SU-DHL-6 (cell line): ENCODE results near the gene SUGCT.

Source experiments
- H2AFZ ChIP-seq: fragments of 200-600 bp; sonication (generic); 2 replicates; pipeline ENCODE4 v1.6.1; 2014; ENCODE audit warnings: low read depth, mild to moderate bottlenecking, moderate library complexity, mixed read lengths, antibody characterized with exemption, low read length; ENCODE audit not compliant: severe bottlenecking
- H3F3A ChIP-seq: fragments of 200-600 bp; shearing (Covaris generic); 2 replicates; pipeline ENCODE4 v1.6.0; 2016; ENCODE audit warnings: antibody characterized with exemption, mild to moderate bottlenecking; ENCODE audit not compliant: insufficient read depth
- H3K27ac ChIP-seq: fragments of 200-600 bp; sonication (generic); 2 replicates; pipeline ENCODE4 v1.5.1; 2016; ENCODE audit warnings: low read depth, mild to moderate bottlenecking, low read length, moderate library complexity, mixed read lengths
- H3K27me3 ChIP-seq: fragments of 200-600 bp; sonication (generic), shearing (Covaris generic); 2 replicates; pipeline ENCODE4 v1.6.0; 2014; ENCODE audit warnings: mild to moderate bottlenecking, low read length
- H3K36me3 ChIP-seq: fragments of 200-600 bp; sonication (generic); 2 replicates; pipeline ENCODE4 v1.6.1; 2014; ENCODE audit warnings: mild to moderate bottlenecking, low read length, mixed read lengths
- H3K4me2 ChIP-seq: fragments of 300-600, 200-600 bp; shearing (Covaris generic), sonication (generic); 2 replicates; pipeline ENCODE4 v1.6.0; 2014; ENCODE audit warnings: low read length, low read depth, mild to moderate bottlenecking; ENCODE audit not compliant: poor library complexity, severe bottlenecking
- H3K4me3 ChIP-seq: fragments of 200-600 bp; sonication (generic); 2 replicates; pipeline ENCODE4 v1.5.1; 2014; ENCODE audit warnings: antibody characterized with exemption, low read length, mild to moderate bottlenecking, mixed read lengths; ENCODE audit not compliant: insufficient read depth, poor library complexity, severe bottlenecking
- H3K79me2 ChIP-seq: fragments of 200-600 bp; sonication (generic); 2 replicates; pipeline ENCODE4 v1.6.1; 2014; ENCODE audit warnings: mild to moderate bottlenecking, low read length, moderate library complexity; ENCODE audit not compliant: insufficient read depth
- H3K9ac ChIP-seq: fragments of 200-600 bp; sonication (generic); 2 replicates; pipeline ENCODE4 v1.7.0; 2014; ENCODE audit warnings: mild to moderate bottlenecking, low read length
- H3K9me2 ChIP-seq: fragments of 200-600 bp; sonication (generic); replicated peaks from 2 replicates; pipeline ENCODE4 v1.6.1; 2014; ENCODE audit warnings: low read length; ENCODE audit not compliant: insufficient read depth
- H3K9me3 ChIP-seq: fragments of 200-600 bp; sonication (generic); 2 replicates; pipeline ENCODE4 v1.6.1; 2014; ENCODE audit warnings: low read length, mixed read lengths; ENCODE audit not compliant: insufficient read depth
- H4K20me1 ChIP-seq: fragments of 200-600 bp; sonication (generic); 2 replicates; pipeline ENCODE4 v1.6.1; 2014; ENCODE audit warnings: low read depth, mild to moderate bottlenecking, antibody characterized with exemption, low read length, moderate library complexity, mixed read lengths
- EZH2phosphoT487 ChIP-seq: fragments of 200-600 bp; sonication (generic), shearing (Covaris generic); conservative IDR thresholded peaks from 2 replicates; pipeline ENCODE4 v1.6.1; 2018; ENCODE audit warnings: mild to moderate bottlenecking, antibody characterized with exemption, low read length, moderate library complexity, mixed read lengths
- TF ChIP-seq, protein P1 (sequence below): fragments of 200-600 bp; sonication (generic); IDR thresholded peaks from one replicate; pipeline ENCODE4 v1.5.1; 2017; ENCODE audit warnings: antibody characterized with exemption, mild to moderate bottlenecking, low read length, moderate library complexity; ENCODE audit not compliant: insufficient read depth, poor library complexity, severe bottlenecking

SUGCT gene

DNA sequence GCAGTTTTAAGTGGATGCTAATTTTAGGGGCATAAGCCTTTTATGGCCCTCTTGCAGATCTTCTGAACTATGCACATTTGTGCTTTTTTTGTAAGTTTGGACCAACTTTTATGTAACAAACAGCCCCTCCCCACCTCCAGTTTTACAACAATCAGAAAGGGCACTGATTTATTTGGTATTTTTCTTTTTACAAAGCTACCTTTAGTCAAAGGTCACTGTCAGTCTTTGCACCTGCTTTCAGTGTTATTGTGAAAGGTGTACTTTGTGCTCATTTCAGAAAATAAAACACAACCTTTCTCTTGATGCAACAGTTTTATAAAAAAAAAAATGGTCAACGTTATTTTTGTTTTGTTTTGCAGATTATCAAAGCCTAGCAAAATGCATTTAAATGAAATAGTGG lies 39.6 kb upstream of the SUGCT start:
- Histone ChIP-seq H3K4me3 (no peak overlapping the region), H4K20me1 (no peaks in the 10 kb centered on the region), H3K79me2 (no peaks in the 10 kb centered on the region), H3K9me2 (no peaks in the 10 kb centered on the region), H3K9ac (no peak overlapping the region), H3K9me3 (no peaks in the 10 kb centered on the region), H2AFZ (no peak overlapping the region), H3F3A (no peaks in the 10 kb centered on the region), H3K27ac (no peak overlapping the region), H3K27me3 (no peaks in the 10 kb centered on the region), H3K36me3 (peaks cover 38% of the 10 kb centered on the region), H3K4me2 (no peak overlapping the region)
- TF ChIP-seq, protein P1, sequence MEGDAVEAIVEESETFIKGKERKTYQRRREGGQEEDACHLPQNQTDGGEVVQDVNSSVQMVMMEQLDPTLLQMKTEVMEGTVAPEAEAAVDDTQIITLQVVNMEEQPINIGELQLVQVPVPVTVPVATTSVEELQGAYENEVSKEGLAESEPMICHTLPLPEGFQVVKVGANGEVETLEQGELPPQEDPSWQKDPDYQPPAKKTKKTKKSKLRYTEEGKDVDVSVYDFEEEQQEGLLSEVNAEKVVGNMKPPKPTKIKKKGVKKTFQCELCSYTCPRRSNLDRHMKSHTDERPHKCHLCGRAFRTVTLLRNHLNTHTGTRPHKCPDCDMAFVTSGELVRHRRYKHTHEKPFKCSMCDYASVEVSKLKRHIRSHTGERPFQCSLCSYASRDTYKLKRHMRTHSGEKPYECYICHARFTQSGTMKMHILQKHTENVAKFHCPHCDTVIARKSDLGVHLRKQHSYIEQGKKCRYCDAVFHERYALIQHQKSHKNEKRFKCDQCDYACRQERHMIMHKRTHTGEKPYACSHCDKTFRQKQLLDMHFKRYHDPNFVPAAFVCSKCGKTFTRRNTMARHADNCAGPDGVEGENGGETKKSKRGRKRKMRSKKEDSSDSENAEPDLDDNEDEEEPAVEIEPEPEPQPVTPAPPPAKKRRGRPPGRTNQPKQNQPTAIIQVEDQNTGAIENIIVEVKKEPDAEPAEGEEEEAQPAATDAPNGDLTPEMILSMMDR: no peak
- TF ChIP-seq EZH2phosphoT487: no peak

DNA sequence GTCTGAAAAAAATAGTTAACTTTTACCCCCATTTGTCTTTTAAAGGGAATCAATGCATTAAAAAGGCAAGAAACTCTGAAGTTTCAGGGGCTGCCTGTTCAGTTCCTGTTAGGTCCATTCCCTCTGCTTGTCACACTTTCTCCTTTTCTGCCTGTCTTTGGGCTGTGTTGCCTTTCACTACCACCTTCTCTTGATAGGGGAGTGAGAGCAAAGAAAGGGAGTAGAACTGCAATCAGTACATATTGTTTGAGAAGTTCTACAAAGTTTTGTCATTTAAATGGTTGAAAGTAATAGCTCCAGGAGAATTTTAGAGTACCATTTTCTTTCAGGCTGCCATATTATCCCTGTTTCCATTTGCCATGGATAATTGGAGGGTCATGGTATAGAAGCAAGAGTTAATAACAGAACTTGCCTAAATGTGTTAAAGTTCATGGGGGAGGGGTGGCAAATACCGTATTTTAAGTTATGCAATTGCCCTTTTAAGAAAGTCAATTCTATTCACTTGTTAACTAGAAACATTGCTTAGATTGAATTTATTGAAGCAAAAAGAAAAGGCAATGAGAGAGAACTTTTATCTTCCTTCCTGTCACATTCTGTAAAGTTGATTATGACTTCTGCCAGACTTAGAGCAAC lies 39.0 kb upstream of the SUGCT start:
- Histone ChIP-seq H3K9me2 (no peaks in the 10 kb centered on the region), H3K9ac (no peak overlapping the region), H3K79me2 (no peaks in the 10 kb centered on the region)

DNA sequence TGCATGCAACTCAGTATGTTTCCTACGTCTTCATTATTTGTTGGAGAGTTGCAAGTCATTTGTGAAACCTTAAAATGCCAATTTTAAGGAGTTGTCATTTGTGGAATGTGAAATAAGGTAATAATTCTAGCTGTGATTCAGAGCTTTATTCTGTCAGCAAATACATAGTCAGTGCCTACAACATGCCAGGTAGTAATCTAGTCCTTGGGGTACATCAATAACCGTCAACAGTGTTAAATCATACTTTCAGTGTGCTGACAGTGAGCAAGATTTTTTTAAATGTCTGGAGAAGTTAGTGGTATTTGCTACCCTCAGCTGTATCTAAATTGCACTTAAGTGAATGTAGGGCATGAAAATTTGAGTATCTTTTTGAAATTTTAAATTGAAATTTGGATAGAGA lies 37.1 kb upstream of the SUGCT start:
- no peak overlapping the region for H3K9ac ChIP-seq
- no peaks in the 10 kb centered on the region for H3K9me3 ChIP-seq
- H3K27ac ChIP-seq: no peak overlapping the region
- no peak overlapping the region for H3K4me2 ChIP-seq
- H3K36me3 ChIP-seq: peaks cover 28% of the 10 kb centered on the region
- H3K79me2 ChIP-seq: no peaks in the 10 kb centered on the region
- H3K4me3 ChIP-seq: no peak overlapping the region
- H3F3A ChIP-seq: 0 out of 2 replicates have a peak, but pooled peaks cover 4% of the 10 kb centered on the region
- no peaks in the 10 kb centered on the region for H4K20me1 ChIP-seq
- TF ChIP-seq, protein P1: no peak
- no peak for TF ChIP-seq EZH2phosphoT487
- no peaks in the 10 kb centered on the region for H3K27me3 ChIP-seq
- H3K9me2 ChIP-seq: no peaks in the 10 kb centered on the region
- no peak overlapping the region for H2AFZ ChIP-seq

More for the DNA sequence above, 39.0 kb upstream of the SUGCT start:
- no peak for TF ChIP-seq EZH2phosphoT487
- TF ChIP-seq, protein P1: no peak
- Histone ChIP-seq H3K27ac (no peak overlapping the region), H3K9me3 (no peaks in the 10 kb centered on the region), H2AFZ (no peak overlapping the region), H3K4me2 (no peak overlapping the region), H3K36me3 (peaks cover 38% of the 10 kb centered on the region), H4K20me1 (no peaks in the 10 kb centered on the region), H3K4me3 (no peak overlapping the region), H3K27me3 (no peaks in the 10 kb centered on the region), H3F3A (no peaks in the 10 kb centered on the region)
